Coronary artery (tissue), 2 donors: ENCODE results near the gene PDK4.

Experiments used
- DNase-seq: peaks from one replicate; pipeline ENCODE4 v3.0.0-alpha.2; 2017; ENCODE audit warnings: low spot score
- H3K27ac ChIP-seq, 2 donors: fragments of 200-600 bp; sonication (generic); one replicate each; pipeline ENCODE4 v1.5.1; 2016 to 2019
- H3K4me3 ChIP-seq: fragments of 200-600 bp; sonication (generic); 2 replicates; pipeline ENCODE4 v1.5.1; 2016; ENCODE audit warnings: mild to moderate bottlenecking, moderate library complexity
- CTCF ChIP-seq: fragments of 200-600 bp; sonication (generic); IDR thresholded peaks from one replicate; pipeline ENCODE4 v1.5.1; 2019; ENCODE audit warnings: antibody characterized with exemption

Gene PDK4

GRCh38 chr7:95619517-95619916 lies 23.2 kb upstream of the PDK4 start:
- Histone ChIP-seq H3K27ac (no peak overlapping the region), H3K4me3 (no peak overlapping the region)
- no peak for DNase-seq
- no peak for TF ChIP-seq CTCF

GRCh38 chr7:95614442-95614940 lies 18.2 kb upstream of the PDK4 start:
- H3K4me3 ChIP-seq: no peak overlapping the region
- no peak for DNase-seq
- H3K27ac ChIP-seq: no peak overlapping the region
- TF ChIP-seq CTCF: no peak

- DNase-seq: no peak
- Histone ChIP-seq H3K27ac (peak overlapping the region in 1 of 2 donors; percentile 95), H3K4me3 (no peak overlapping the region)
- TF ChIP-seq CTCF: no peak
Measured at GRCh38 chr7:95611224-95611623, 14.9 kb upstream of the PDK4 start.

GRCh38 chr7:95609277-95609971 lies 13.1 kb upstream of the PDK4 start:
- peak overlapping the region; percentile 93 to 95 for H3K27ac ChIP-seq
- TF ChIP-seq CTCF: no peak
- H3K4me3 ChIP-seq: peak overlapping the region; percentile 56
- no peak for DNase-seq

GRCh38 chr7:95608359-95609173 lies 12.2 kb upstream of the PDK4 start:
- no peak for TF ChIP-seq CTCF
- DNase-seq: peak; percentile 99
- Histone ChIP-seq H3K27ac (peak overlapping the region; percentile 93 to 95), H3K4me3 (peak overlapping the region; percentile 56)

GRCh38 chr7:95607561-95607960 lies 11.2 kb upstream of the PDK4 start:
- TF ChIP-seq CTCF: no peak
- Histone ChIP-seq H3K27ac (peak overlapping the region; percentile 93 to 95), H3K4me3 (peak overlapping the region; percentile 44)
- DNase-seq: no peak
